GM18907 (cell line): ENCODE data around the gene EYS.

Source experiments
- ATAC-seq: cut with Tn5 transposase; IDR thresholded peaks from one replicate; pipeline ENCODE4 v1.9.1; 2021; ENCODE audit warnings: mild to moderate bottlenecking, moderate library complexity; ENCODE audit not compliant: unreplicated experiment

Gene EYS

GRCh38 chr6:64988148-64988547, 718.9 kb downstream of the EYS start:
- ATAC-seq = no peak

GRCh38 chr6:64987066-64987465, 720.0 kb downstream of the EYS start:
- no peak for ATAC-seq

- no peak for ATAC-seq
These were observed 721.3 kb downstream of the EYS start for GRCh38 chr6:64985726-64986125.

- no peak for ATAC-seq
These were observed 722.1 kb downstream of the EYS start for GRCh38 chr6:64984948-64985347.

- ATAC-seq = no peak
These were observed 723.9 kb downstream of the EYS start for GRCh38 chr6:64983089-64983488.

- ATAC-seq = no peak
These were observed 733.9 kb downstream of the EYS start for GRCh38 chr6:64973142-64973541.

- ATAC-seq = no peak
These were observed 737.9 kb downstream of the EYS start for GRCh38 chr6:64969139-64969538.

- no peak for ATAC-seq
These were observed 751.6 kb downstream of the EYS start for GRCh38 chr6:64955435-64955848.

GRCh38 chr6:64949257-64949656, 757.8 kb downstream of the EYS start:
- no peak for ATAC-seq

- no peak for ATAC-seq
These were observed 758.8 kb downstream of the EYS start for GRCh38 chr6:64948261-64948660.

- no peak for ATAC-seq
These were observed 761.6 kb downstream of the EYS start for GRCh38 chr6:64945450-64945849.

GRCh38 chr6:64932486-64932885, 774.5 kb downstream of the EYS start:
- no peak for ATAC-seq

GRCh38 chr6:64930681-64931080, 776.3 kb downstream of the EYS start:
- ATAC-seq = no peak

GRCh38 chr6:64926051-64926450, 781.0 kb downstream of the EYS start:
- ATAC-seq = no peak

- no peak for ATAC-seq
These were observed 786.8 kb downstream of the EYS start for GRCh38 chr6:64920257-64920656.

- ATAC-seq = no peak
These were observed 792.9 kb downstream of the EYS start for GRCh38 chr6:64914124-64914523.

- ATAC-seq = no peak
These were observed 794.1 kb downstream of the EYS start for GRCh38 chr6:64912966-64913365.

- ATAC-seq = no peak
These were observed 798.9 kb downstream of the EYS start for GRCh38 chr6:64908104-64908503.

GRCh38 chr6:64904616-64905015, 802.4 kb downstream of the EYS start:
- ATAC-seq = no peak

- ATAC-seq = no peak
These were observed 804.4 kb downstream of the EYS start for GRCh38 chr6:64902596-64902995.

- no peak for ATAC-seq
These were observed 810.1 kb downstream of the EYS start for GRCh38 chr6:64896939-64897338.

- ATAC-seq = no peak
These were observed 811.1 kb downstream of the EYS start for GRCh38 chr6:64895945-64896344.

- no peak for ATAC-seq
These were observed 816.4 kb downstream of the EYS start for GRCh38 chr6:64890609-64891008.

GRCh38 chr6:64889144-64889543, 817.9 kb downstream of the EYS start:
- no peak for ATAC-seq
